ENCODE data around the gene PDIK1L.

PDIK1L gene

DNA sequence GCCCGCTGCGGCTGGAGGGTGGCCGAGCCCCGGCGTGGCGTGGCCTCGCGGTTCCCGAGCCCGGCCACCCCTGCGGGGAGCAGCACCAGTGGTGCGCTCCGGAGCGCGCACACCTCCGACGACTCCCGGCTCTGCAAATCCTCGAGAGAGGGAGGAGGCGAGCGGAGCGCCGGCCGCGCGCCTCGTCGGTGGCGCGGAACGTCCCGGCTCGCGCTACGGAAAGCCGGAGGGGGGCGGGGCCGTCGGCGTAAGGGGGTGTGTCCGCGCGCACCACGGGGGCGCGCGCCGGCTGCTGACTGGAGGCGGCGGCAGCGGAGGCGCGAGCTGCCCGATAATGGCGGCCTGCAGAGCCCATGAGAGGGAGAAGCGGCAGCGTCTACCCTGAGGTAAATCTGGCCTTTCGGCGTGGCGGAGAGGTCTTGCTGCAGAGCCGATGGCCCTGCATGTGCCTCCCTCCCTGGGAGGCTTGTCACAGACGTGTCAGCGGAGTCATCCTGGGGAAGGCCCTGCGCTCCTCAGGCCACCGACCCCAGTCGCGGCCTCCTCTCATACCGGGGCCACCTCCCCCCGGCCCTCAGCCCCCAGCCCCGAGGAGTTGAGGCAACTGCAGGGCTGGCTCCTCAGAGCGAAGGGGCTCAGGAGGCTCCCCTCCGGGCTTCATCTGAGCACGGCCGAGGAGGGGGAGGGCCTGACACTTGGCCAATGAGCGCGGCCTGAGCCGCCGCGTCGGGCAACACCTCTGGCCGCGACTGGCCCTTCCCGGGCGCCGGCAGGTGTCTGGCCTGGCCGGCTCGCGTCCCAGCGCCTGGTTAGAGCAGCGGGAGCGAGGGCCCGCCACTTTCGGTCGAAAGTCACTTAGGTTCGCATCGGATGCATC, at the start of gene PDIK1L:
PDIK1L (plus strand) TSS at position 295 of the 877 bp plus-strand sequence. CDS start 2,485 bp downstream, outside the sequence.
- TF ChIP-seq, protein P1, sequence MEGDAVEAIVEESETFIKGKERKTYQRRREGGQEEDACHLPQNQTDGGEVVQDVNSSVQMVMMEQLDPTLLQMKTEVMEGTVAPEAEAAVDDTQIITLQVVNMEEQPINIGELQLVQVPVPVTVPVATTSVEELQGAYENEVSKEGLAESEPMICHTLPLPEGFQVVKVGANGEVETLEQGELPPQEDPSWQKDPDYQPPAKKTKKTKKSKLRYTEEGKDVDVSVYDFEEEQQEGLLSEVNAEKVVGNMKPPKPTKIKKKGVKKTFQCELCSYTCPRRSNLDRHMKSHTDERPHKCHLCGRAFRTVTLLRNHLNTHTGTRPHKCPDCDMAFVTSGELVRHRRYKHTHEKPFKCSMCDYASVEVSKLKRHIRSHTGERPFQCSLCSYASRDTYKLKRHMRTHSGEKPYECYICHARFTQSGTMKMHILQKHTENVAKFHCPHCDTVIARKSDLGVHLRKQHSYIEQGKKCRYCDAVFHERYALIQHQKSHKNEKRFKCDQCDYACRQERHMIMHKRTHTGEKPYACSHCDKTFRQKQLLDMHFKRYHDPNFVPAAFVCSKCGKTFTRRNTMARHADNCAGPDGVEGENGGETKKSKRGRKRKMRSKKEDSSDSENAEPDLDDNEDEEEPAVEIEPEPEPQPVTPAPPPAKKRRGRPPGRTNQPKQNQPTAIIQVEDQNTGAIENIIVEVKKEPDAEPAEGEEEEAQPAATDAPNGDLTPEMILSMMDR (IDR thresholded peaks at IDR 0.05; ENCODE audit: low read depth, low read length, missing control alignments), result no peak
- DNase-seq, result peak; percentile 88
- peak within 1 kb of the TSS; percentile 54 for H3K27ac ChIP-seq
- in situ Hi-C loops (cut with HindIII; ENCODE audit: low pct_ligation_motif_present, low sequenced_read_pairs), result no loop called here
- H3K36me3 ChIP-seq (replicated peaks), result no peaks in the 10 kb centered on the region
- no peaks in the 10 kb centered on the region for H3K27me3 ChIP-seq (replicated peaks)
- peak within 1 kb of the TSS; percentile 94 for H3K4me3 ChIP-seq (ENCODE audit: low read depth, low read length)

DNA sequence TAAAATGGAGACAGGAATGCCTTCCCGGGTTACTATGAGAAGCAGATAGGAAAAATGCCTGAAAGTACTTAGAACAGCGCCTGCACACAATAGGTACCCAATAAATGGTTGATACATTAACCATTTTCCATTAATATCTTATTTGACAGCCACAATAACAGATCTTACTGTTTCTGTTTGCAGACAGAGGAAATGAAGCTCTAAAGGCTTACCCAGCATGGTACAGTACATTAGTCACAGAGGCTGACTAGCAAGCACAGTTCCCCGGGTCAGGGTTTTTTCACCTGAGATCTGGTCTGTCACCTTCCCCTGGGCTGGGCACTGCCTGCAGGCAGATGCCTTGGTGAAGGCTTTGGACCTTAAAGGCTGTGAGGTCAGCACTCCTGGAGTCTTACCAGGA, 47.1 kb upstream of the PDIK1L start:
- DNase-seq, result no peak
- Histone ChIP-seq H3K36me3 (replicated peaks) (no peaks in the 10 kb centered on the region), H3K27ac (no peak overlapping the region), H3K4me3 (ENCODE audit: low read depth, low read length) (no peak overlapping the region), H3K27me3 (replicated peaks) (peaks cover 15% of the 10 kb centered on the region)
- TF ChIP-seq, protein P1 (IDR thresholded peaks at IDR 0.05; ENCODE audit: low read depth, low read length, missing control alignments), result no peak
- in situ Hi-C loops (cut with HindIII; ENCODE audit: low pct_ligation_motif_present, low sequenced_read_pairs), result no loop called here

DNA sequence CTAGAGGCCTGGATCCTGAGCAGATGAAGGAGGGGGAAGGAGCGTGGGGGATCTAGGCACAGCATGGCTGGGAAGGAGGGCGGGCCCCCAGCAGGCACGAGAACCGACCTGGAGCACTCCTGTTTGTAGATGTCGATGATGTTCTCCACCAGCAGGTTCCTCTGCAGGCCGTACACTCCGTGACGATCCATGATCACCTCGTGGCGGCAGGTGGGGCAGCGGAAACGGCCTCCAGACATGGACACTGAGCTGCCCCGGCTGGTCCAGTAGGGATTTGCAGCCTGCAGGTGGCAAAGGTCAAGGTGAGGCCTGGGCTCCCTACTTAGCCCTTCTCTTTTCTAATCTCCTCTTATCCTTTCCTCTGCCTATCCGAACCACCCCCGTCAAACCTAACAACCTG, 45.5 kb upstream of the PDIK1L start:
- Histone ChIP-seq H3K36me3 (replicated peaks) (no peaks in the 10 kb centered on the region), H3K27me3 (replicated peaks) (peaks cover 9% of the 10 kb centered on the region), H3K27ac (no peak overlapping the region), H3K4me3 (ENCODE audit: low read depth, low read length) (no peak overlapping the region)
- no peak for DNase-seq
- in situ Hi-C loops (cut with HindIII; ENCODE audit: low pct_ligation_motif_present, low sequenced_read_pairs), result no loop called here
- TF ChIP-seq, protein P1 (IDR thresholded peaks at IDR 0.05; ENCODE audit: low read depth, low read length, missing control alignments), result no peak

DNA sequence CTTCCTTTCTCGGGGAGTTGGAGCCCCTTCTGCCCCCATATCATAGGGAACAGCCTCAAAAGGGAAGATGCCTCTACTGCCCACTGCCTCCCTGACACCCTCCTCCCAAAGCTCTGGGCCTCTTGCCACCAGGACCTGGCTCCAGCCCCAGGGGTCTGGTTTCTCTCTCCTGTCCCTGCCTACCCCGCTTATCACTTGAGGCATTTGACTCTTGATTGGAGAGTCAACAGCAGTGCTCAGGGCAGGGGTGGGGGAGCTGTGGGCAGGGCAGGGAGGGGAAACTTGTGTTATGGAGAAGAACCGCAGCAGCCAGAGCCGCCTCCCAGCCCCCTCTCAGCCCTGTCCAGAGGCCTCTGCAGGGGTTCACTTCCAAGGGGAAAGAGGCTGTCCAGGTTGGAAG, 44.8 kb upstream of the PDIK1L start:
- Histone ChIP-seq H3K4me3 (ENCODE audit: low read depth, low read length) (no peak overlapping the region), H3K27ac (no peak overlapping the region), H3K27me3 (replicated peaks) (peaks cover 9% of the 10 kb centered on the region), H3K36me3 (replicated peaks) (no peaks in the 10 kb centered on the region)
- TF ChIP-seq, protein P1 (IDR thresholded peaks at IDR 0.05; ENCODE audit: low read depth, low read length, missing control alignments), result no peak
- in situ Hi-C loops (cut with HindIII; ENCODE audit: low pct_ligation_motif_present, low sequenced_read_pairs), result no loop called here
- no peak for DNase-seq

DNA sequence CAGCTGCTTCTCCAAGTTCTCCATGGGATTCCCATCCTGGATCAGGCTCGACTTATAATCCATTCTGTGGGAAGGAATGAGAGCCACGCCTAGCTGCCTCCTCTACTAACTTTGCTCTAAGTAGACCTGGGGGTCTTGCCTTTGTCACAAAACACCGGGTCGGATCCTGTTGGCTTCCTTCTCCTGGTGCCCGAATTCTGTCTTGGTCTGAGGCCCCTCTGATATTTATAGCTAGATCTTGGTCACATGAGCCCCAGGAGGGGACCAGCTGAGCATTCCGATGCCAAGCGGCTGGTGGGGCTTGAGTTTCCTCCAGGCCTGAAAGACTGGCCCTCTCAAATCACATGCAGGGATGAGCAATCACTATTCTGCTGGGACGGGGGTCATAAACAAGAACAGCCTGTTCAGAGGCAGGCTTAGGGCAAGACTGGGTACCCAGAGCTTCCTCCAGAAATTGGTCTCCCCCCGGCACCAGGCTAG, 44.2 kb upstream of the PDIK1L start, which contains the start of gene TRIM63:
TRIM63 (minus strand) TSS at position 199 of the 480 bp plus-strand sequence; CDS start at position 63, 136 bp downstream.
- TF ChIP-seq, protein P1 (IDR thresholded peaks at IDR 0.05; ENCODE audit: low read depth, low read length, missing control alignments), result no peak
- Histone ChIP-seq H3K27me3 (replicated peaks) (peaks cover 9% of the 10 kb centered on the region), H3K27ac (no peak within 1 kb of the TSS), H3K36me3 (replicated peaks) (no peaks in the 10 kb centered on the region), H3K4me3 (ENCODE audit: low read depth, low read length) (no peak within 1 kb of the TSS)
- no peak for DNase-seq
- in situ Hi-C loops (cut with HindIII; ENCODE audit: low pct_ligation_motif_present, low sequenced_read_pairs), result no loop called here

All from brain microvascular endothelial cell (primary cell).